Retina (tissue), 1 donor: ENCODE results near the gene ATXN7L3.
"Not testable (repeated sequence)": the region's sequence is repeated elsewhere in the genome, so short reads cannot be mapped to it uniquely, and the experiment has no call there.

Source experiments
- DNase-seq: peaks from one replicate; pipeline ENCODE4 v3.0.0-alpha.2; 2016

The ATXN7L3 gene

GRCh38 chr17:44170499-44171201 lies 29.0 kb downstream of the ATXN7L3 start, which contains the start of gene ASB16:
Gene ASB16 (plus strand): TSS chr17:44170704. CDS start chr17:44170790, 86 bp downstream.
- peak; percentile 74 for DNase-seq

GRCh38 chr17:44170135-44170498 lies 29.6 kb downstream of the ATXN7L3 start:
- DNase-seq, result no peak

- no peak for DNase-seq
Measured at GRCh38 chr17:44167181-44167861, 32.4 kb downstream of the ATXN7L3 start.

- no peak for DNase-seq
Measured at GRCh38 chr17:44164476-44164875, 35.2 kb downstream of the ATXN7L3 start.

GRCh38 chr17:44159519-44160210 lies 40.0 kb downstream of the ATXN7L3 start:
- no peak for DNase-seq

- no peak for DNase-seq
Measured at GRCh38 chr17:44155488-44155887, 44.2 kb downstream of the ATXN7L3 start.

GRCh38 chr17:44152875-44153274 lies 46.8 kb downstream of the ATXN7L3 start:
- no peak for DNase-seq

- no peak for DNase-seq
Measured at GRCh38 chr17:44149750-44150329, 49.8 kb downstream of the ATXN7L3 start.

GRCh38 chr17:44149066-44149465 lies 50.6 kb downstream of the ATXN7L3 start:
- not testable (repeated sequence) for DNase-seq

- no peak for DNase-seq
Measured at GRCh38 chr17:44147812-44148211, 51.9 kb downstream of the ATXN7L3 start.

- DNase-seq, result no peak
Measured at GRCh38 chr17:44146375-44147346, 53.0 kb downstream of the ATXN7L3 start.

GRCh38 chr17:44144966-44145739 lies 54.5 kb downstream of the ATXN7L3 start:
- DNase-seq, result no peak

- DNase-seq, result not testable (repeated sequence)
Measured at GRCh38 chr17:44143921-44144320, 55.8 kb downstream of the ATXN7L3 start.
